CD4-positive, CD25-positive, alpha-beta regulatory T cell (primary cell): Measurements from ENCODE around the gene TNIP3. TPM values are rescaled to one million over a fixed set of nuclear protein-coding genes. Genes with fewer than 3 reads are reported as not detected.

Source experiments
- ATAC-seq, 2 donors: fragments of 150-1000 bp; cut with Tn5 transposase; one replicate each; pipeline ENCODE4 v1.10.0; 2021; ENCODE audit warnings: low read depth in 2 of 2, moderate number of reproducible peaks in 2 of 2, moderate library complexity in 1 of 2
- DNase-seq, 3 donors: peaks; one replicate each; pipeline versions ENCODE4 v3.0.0 to v3.0.0-alpha.2; 2012 to 2022; ENCODE audit warnings: mixed read lengths in 1 of 3
- H3K27ac ChIP-seq: one replicate; pipeline ENCODE4 v1.7.0; 2013; ENCODE audit warnings: mild to moderate bottlenecking, low read length; ENCODE audit not compliant: insufficient read depth, poor library complexity, severe bottlenecking
- H3K27me3 ChIP-seq: one replicate; pipeline ENCODE4 v1.7.0; 2013; ENCODE audit warnings: low read length; ENCODE audit not compliant: control insufficient read depth, insufficient read depth
- H3K36me3 ChIP-seq: one replicate; pipeline ENCODE4 v1.7.0; 2013; ENCODE audit warnings: mild to moderate bottlenecking, low read length, moderate library complexity; ENCODE audit not compliant: control insufficient read depth, insufficient read depth
- H3K4me1 ChIP-seq: 2 replicates; pipeline ENCODE4 v1.7.0; 2013; ENCODE audit warnings: mild to moderate bottlenecking, low read length; ENCODE audit not compliant: insufficient read depth, control insufficient read depth, poor library complexity, severe bottlenecking
- H3K4me3 ChIP-seq: one replicate; pipeline ENCODE4 v1.7.0; 2013; ENCODE audit warnings: low read depth, mild to moderate bottlenecking, low read length, moderate library complexity
- H3K9me3 ChIP-seq, 2 experiments: 1 replicate in 1 of 2; 2 replicates in 1 of 2; pipeline ENCODE4 v1.7.0; 2013; ENCODE audit warnings: low read length in 2 of 2, mild to moderate bottlenecking in 1 of 2, moderate library complexity in 1 of 2; ENCODE audit not compliant: control insufficient read depth in 2 of 2
- H3K27ac Mint-ChIP-seq, 3 donors: one replicate each; pipeline ENCODE4 v1.8.0; 2020 to 2022; ENCODE audit warnings: mild to moderate bottlenecking in 3 of 3, mixed read lengths in 3 of 3, moderate library complexity in 2 of 3
- H3K27me3 Mint-ChIP-seq: one replicate; pipeline ENCODE4 v1.8.0; 2022; ENCODE audit warnings: mild to moderate bottlenecking, mixed read lengths
- H3K36me3 Mint-ChIP-seq: one replicate; pipeline ENCODE4 v1.8.0; 2020; ENCODE audit warnings: mixed read lengths
- H3K4me1 Mint-ChIP-seq, 4 donors: one replicate each; pipeline ENCODE4 v1.8.0; 2020 to 2022; ENCODE audit warnings: mixed read lengths in 4 of 4, mild to moderate bottlenecking in 1 of 4
- H3K4me3 Mint-ChIP-seq, 4 donors: one replicate each; pipeline ENCODE4 v1.8.0; 2020 to 2022; ENCODE audit warnings: mild to moderate bottlenecking in 4 of 4, mixed read lengths in 4 of 4, moderate library complexity in 3 of 4
- H3K9me3 Mint-ChIP-seq, 7 donors: one replicate each; pipeline ENCODE4 v1.8.0; 2020 to 2022; ENCODE audit warnings: mixed read lengths in 7 of 7, mild to moderate bottlenecking in 3 of 7, moderate library complexity in 2 of 7
- polyA plus RNA-seq, 4 donors: library from polyadenylated mRNA; unstranded; fragments of 300-500 nt; fragmentation: Illumina TruSeq; gene quantifications; one replicate each; pipeline ENCODE4 v1.2.3, GENCODE V29; 2021
- total RNA-seq: library from RNA; stranded (reverse); gene quantifications from one replicate; pipeline ENCODE4 v1.2.3, GENCODE V29; 2022

Gene TNIP3
- total and polyA plus RNA-seq, 5 donors from 2014 or later = 1.3 to 2.0 (median 1.6) TPM

DNA sequence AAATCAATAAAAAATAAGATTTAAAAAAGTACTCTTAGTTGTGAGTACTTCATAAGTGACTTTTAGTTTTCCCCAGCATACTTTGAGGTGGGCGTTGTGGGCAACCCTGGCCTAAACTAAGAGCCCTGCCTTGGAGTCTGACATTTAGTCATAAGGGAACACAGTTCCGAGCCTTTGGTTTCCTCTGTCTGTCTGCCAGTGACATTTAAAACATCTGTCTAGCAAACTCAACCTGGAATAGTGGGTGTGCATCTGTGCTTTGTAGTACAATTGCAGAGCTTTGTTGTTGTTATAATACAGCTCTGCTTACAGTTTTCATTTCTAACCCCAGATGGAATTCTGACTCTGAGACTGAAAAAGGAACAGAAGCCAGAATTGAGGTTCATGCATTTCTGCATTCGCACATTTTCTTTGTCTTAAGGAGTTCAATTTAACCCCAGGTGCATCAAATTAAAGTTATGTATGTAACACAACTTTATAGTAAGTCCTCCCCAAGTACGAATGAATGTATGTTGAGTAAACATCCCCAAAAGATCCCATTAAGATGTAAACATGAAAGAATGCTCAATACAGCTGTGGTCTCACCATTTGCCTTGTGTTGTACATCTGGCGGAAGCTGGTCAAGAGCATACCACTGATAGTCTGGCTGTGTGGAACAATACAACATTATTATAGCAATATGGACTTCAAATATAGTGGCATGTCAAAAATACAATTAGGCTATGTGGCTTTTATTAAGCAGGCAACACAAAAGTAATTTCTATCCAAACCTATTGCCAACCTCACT is 25.9 kb downstream of the TNIP3 start:
- peaks cover 13 to 44% (median 31%) of the 10 kb centered on the region in 4 donors for H3K4me1 Mint-ChIP-seq
- no peaks in the 10 kb centered on the region for H3K9me3 ChIP-seq
- no peak overlapping the region for H3K27ac ChIP-seq
- no peaks in the 10 kb centered on the region for H3K27me3 ChIP-seq
- H3K4me3 ChIP-seq = no peak overlapping the region
- H3K27ac Mint-ChIP-seq = peak overlapping the region; percentile 77 to 92 (median 85)
- H3K9me3 Mint-ChIP-seq = no peaks in the 10 kb centered on the region
- peak overlapping the region in 1 of 4 donors; percentile 12 for H3K4me3 Mint-ChIP-seq
- peaks cover 5% of the 10 kb centered on the region for H3K36me3 Mint-ChIP-seq
- ATAC-seq = no peak
- H3K36me3 ChIP-seq = no peaks in the 10 kb centered on the region
- peak in 1 of 3 donors; percentile 24 for DNase-seq
- H3K27me3 Mint-ChIP-seq = no peaks in the 10 kb centered on the region
- H3K4me1 ChIP-seq = peaks cover 23% of the 10 kb centered on the region

DNA sequence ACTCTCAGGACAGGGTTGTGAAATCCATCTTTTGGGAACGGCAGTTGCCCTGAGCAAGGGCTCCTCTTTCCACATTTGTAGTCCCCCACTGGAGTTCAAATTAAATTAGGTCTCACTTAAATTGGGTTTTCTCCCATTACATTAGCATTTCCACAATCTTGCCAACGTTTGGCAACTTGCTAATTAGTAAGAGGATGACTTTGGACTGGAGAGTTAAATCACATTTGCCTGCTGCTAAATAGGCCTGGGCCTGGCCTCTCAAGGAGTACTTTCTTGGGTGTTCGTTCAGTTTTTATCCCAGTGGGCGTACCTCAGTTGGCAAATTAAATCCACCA is 33.8 kb downstream of the TNIP3 start:
- ATAC-seq = no peak
- peaks cover 0 to 4% (median 1%) of the 10 kb centered on the region in 7 donors for H3K9me3 Mint-ChIP-seq
- no peaks in the 10 kb centered on the region for H3K27me3 ChIP-seq
- peak overlapping the region in 1 of 3 donors; percentile 21 for H3K27ac Mint-ChIP-seq
- H3K36me3 ChIP-seq = no peaks in the 10 kb centered on the region
- no peaks in the 10 kb centered on the region for H3K4me1 ChIP-seq
- no peak overlapping the region for H3K4me3 ChIP-seq
- H3K4me3 Mint-ChIP-seq = no peak overlapping the region
- H3K27ac ChIP-seq = no peak overlapping the region
- DNase-seq = no peak
- no peaks in the 10 kb centered on the region for H3K9me3 ChIP-seq
- H3K4me1 Mint-ChIP-seq = peaks cover under 1 to 25% (median 11%) of the 10 kb centered on the region in 4 donors
- no peaks in the 10 kb centered on the region for H3K27me3 Mint-ChIP-seq
- H3K36me3 Mint-ChIP-seq = peaks cover 5% of the 10 kb centered on the region

DNA sequence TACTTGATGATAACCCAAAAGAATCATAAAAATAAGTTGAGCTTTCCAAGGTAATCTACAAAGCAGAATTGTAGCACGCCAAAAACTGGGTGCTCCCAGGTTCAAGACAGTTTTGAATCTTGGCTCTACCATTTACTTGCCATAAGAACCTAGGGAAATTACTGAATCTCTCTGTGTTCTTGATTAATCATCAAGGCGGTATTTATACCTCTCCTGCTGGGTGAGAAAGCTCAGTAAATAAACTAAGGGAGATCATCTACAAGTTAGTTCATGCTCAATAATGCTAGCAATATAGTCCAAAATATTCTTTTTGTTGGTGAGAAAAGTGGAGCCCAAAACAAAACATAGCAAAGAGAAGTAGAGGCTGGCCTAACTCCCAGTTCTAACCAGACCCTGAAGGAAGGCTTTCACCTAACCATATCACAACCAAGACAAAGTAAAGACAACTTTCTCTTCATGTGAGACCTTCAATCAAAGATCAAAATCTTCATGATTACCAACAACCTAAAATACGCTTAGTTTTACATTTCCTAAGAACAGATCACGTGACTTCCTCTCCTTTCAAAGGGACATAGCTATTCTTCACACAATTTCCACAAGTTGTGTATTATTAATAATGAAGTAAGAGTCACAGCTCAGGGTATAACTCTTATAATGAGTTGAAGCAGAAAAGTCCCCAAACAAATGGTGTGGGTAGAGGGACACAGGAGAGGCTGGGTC is 34.4 kb downstream of the TNIP3 start:
- no peak overlapping the region for H3K27ac ChIP-seq
- DNase-seq = no peak
- no peaks in the 10 kb centered on the region for H3K4me1 ChIP-seq
- Mint-ChIP-seq H3K36me3 (peaks cover 1% of the 10 kb centered on the region), H3K27me3 (no peaks in the 10 kb centered on the region), H3K9me3 (peaks cover 0 to 4% (median 1%) of the 10 kb centered on the region in 7 donors), H3K27ac (peak overlapping the region in 1 of 3 donors; percentile 21), H3K4me1 (peaks cover 5 to 25% (median 9%) of the 10 kb centered on the region in 4 donors), H3K4me3 (no peak overlapping the region)
- H3K36me3 ChIP-seq = no peaks in the 10 kb centered on the region
- H3K4me3 ChIP-seq = no peak overlapping the region
- H3K27me3 ChIP-seq = no peaks in the 10 kb centered on the region
- no peak for ATAC-seq
- H3K9me3 ChIP-seq = no peaks in the 10 kb centered on the region

DNA sequence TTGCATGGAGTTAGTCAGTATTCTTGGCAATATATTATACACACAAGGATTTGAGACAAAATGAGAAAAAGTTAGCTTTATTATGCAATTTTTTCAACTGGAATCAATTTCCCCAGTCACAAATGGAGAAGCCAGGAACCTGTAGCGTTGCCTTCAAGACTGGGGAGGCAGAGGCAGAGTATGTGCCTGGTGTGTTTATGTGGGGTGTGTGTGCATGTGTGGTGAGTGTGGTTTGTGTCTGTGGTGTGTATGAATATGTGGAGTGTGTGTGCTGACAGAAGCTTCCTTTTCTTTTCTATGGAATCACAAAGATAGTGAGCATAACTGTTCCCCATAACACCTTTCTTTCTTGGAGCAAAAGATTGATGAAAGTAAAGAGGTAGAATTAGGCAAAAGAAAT is 37.0 kb downstream of the TNIP3 start:
- H3K27ac Mint-ChIP-seq = no peak overlapping the region
- DNase-seq (no peak), ATAC-seq (no peak)
- peaks cover 0 to 4% (median 1%) of the 10 kb centered on the region in 7 donors for H3K9me3 Mint-ChIP-seq
- Histone ChIP-seq H3K4me1 (no peaks in the 10 kb centered on the region), H3K4me3 (no peak overlapping the region), H3K9me3 (no peaks in the 10 kb centered on the region), H3K36me3 (no peaks in the 10 kb centered on the region), H3K27me3 (no peaks in the 10 kb centered on the region), H3K27ac (no peak overlapping the region)
- peaks cover 4% of the 10 kb centered on the region for H3K36me3 Mint-ChIP-seq
- no peak overlapping the region for H3K4me3 Mint-ChIP-seq
- no peaks in the 10 kb centered on the region for H3K27me3 Mint-ChIP-seq
- peaks cover 5 to 17% (median 9%) of the 10 kb centered on the region in 4 donors for H3K4me1 Mint-ChIP-seq

DNA sequence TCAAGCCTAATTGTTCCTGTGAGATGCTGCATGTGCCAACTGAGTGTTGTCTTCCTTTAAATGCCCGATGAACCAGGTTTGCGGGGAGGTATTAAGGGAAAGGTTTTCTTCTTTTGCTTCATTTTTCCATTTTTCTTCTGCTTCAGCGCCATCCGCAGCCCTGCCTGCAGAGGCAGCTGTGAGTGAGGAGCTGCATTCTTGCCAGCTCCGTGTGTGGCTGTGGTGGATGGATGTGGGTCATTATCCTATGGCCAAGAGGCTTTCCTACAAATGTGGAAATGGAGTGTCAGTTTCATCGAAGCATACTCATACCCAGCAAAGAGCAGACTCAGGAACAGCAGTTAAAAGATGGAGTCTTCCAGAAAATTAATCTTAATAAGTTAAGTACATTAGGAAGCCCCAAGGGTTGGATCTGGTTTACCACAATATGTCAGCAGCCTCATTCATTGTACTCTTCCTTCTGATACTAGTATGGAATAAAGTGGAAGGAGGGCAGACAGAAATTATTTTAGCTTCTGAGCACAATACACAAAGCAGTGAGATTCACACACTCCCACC is 37.6 kb downstream of the TNIP3 start:
- Mint-ChIP-seq H3K27me3 (no peaks in the 10 kb centered on the region), H3K4me3 (no peak overlapping the region), H3K4me1 (peaks cover 5 to 17% (median 9%) of the 10 kb centered on the region in 4 donors), H3K9me3 (peaks cover 0 to 4% (median 1%) of the 10 kb centered on the region in 7 donors), H3K36me3 (peaks cover 4% of the 10 kb centered on the region), H3K27ac (no peak overlapping the region)
- Histone ChIP-seq H3K9me3 (no peaks in the 10 kb centered on the region), H3K36me3 (no peaks in the 10 kb centered on the region), H3K4me3 (no peak overlapping the region), H3K4me1 (no peaks in the 10 kb centered on the region), H3K27me3 (no peaks in the 10 kb centered on the region), H3K27ac (no peak overlapping the region)
- no peak for DNase-seq
- no peak for ATAC-seq

DNA sequence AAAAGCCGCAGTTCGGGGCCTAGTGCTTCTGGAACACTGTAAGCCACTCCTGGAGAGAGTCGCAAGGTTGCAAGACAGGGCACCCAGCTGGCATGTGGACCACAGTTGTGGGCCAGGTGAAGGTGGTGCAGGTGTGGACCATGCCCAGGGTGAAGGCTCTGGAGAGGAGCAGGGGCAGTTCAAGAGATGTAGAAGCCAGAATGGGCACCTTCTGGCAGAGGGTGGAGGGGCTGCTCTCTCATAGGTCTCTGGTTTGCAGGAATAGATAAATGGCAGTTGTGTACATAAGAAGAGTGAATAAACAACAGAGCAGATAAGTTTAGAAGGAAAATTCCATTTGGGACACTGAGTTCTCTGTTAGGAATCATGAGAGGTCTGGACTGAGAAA is 38.6 kb downstream of the TNIP3 start:
- Mint-ChIP-seq H3K27ac (peak overlapping the region in 1 of 3 donors; percentile 34), H3K36me3 (peaks cover 4% of the 10 kb centered on the region), H3K9me3 (peaks cover 0 to 4% (median 1%) of the 10 kb centered on the region in 7 donors), H3K4me3 (no peak overlapping the region), H3K4me1 (peaks cover 5 to 17% (median 9%) of the 10 kb centered on the region in 4 donors), H3K27me3 (no peaks in the 10 kb centered on the region)
- no peak overlapping the region for H3K4me3 ChIP-seq
- H3K27me3 ChIP-seq = no peaks in the 10 kb centered on the region
- no peak overlapping the region for H3K27ac ChIP-seq
- DNase-seq (no peak), ATAC-seq (no peak)
- H3K36me3 ChIP-seq = no peaks in the 10 kb centered on the region
- H3K4me1 ChIP-seq = no peaks in the 10 kb centered on the region
- no peaks in the 10 kb centered on the region for H3K9me3 ChIP-seq

DNA sequence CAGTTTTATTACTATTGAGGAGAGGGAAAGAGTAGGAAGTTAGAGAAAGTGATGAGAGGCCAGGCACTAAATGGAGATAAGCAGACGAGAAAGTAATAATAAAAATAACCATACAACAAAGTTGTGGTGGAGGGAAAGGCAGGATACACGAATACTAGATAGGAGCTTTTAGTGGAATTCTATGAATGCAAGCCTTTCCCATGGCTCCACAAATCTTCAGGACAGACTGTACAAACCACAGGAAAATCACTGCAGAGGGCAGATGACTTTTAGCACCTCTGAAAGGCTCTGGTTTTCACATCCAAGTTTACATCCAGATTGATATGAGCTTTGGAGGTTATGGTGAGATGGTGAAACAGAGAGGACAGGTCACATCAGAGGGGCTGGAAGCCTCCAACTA is 41.5 kb downstream of the TNIP3 start:
- H3K4me1 Mint-ChIP-seq = peaks cover 3 to 15% (median 6%) of the 10 kb centered on the region in 4 donors
- H3K27me3 Mint-ChIP-seq = no peaks in the 10 kb centered on the region

More for the DNA sequence above, 41.5 kb downstream of the TNIP3 start:
- Mint-ChIP-seq H3K36me3 (peaks cover 4% of the 10 kb centered on the region), H3K9me3 (peaks cover 0 to 1% (median 0%) of the 10 kb centered on the region in 7 donors), H3K4me3 (no peak overlapping the region), H3K27ac (no peak overlapping the region)
- Histone ChIP-seq H3K4me1 (no peaks in the 10 kb centered on the region), H3K27me3 (no peaks in the 10 kb centered on the region), H3K36me3 (no peaks in the 10 kb centered on the region), H3K27ac (no peak overlapping the region), H3K9me3 (no peaks in the 10 kb centered on the region), H3K4me3 (no peak overlapping the region)
- DNase-seq (no peak), ATAC-seq (no peak)
